HEK293T (cell line): ENCODE results near the gene NID1.
A peak's percentile ranks its signal among the peaks of the same experiment; 100 is the strongest.

Source experiments
- CTCF ChIA-PET: fragments of 350-600 bp; formaldehyde crosslinking; extraction: SDS; loops from one replicate; lab custom pipeline; 2021; ENCODE audit warnings: antibody characterized with exemption, inconsistent platforms; lab: Yijun Ruan, JAX
- POLR2A ChIA-PET: fragments of 350-600 bp; formaldehyde crosslinking; extraction: SDS; loops from one replicate; lab custom pipeline; 2020; ENCODE audit warnings: antibody characterized with exemption, inconsistent platforms; lab: Yijun Ruan, JAX
- DNase-seq: peaks from one replicate; pipeline ENCODE4 v3.0.0; 2012; ENCODE audit warnings: mixed read lengths; ENCODE audit errors: extremely low spot score
- ARNT ChIP-seq: fragments of 450-650 bp; IDR thresholded peaks from 2 replicates; pipeline ENCODE4 v1.6.1; 2017; ENCODE audit warnings: mild to moderate bottlenecking
- BHLHE40 ChIP-seq: fragments of 450-650 bp; IDR thresholded peaks from 2 replicates; pipeline ENCODE4 v1.6.1; 2016; ENCODE audit warnings: mild to moderate bottlenecking, moderate library complexity, borderline replicate concordance
- CTBP1 ChIP-seq: fragments of 450-650 bp; IDR thresholded peaks from 2 replicates; pipeline ENCODE4 v1.6.1; 2016; ENCODE audit warnings: borderline replicate concordance
- ELF4 ChIP-seq: fragments of 450-650 bp; IDR thresholded peaks from 2 replicates; pipeline ENCODE4 v1.6.1; 2017; ENCODE audit warnings: antibody characterized with exemption
- FOXA1 ChIP-seq: fragments of 450-650 bp; IDR thresholded peaks from 2 replicates; pipeline ENCODE4 v1.6.1; 2016; ENCODE audit warnings: mild to moderate bottlenecking
- FOXK2 ChIP-seq: fragments of 450-650 bp; IDR thresholded peaks from 2 replicates; pipeline ENCODE4 v1.6.1; 2016; ENCODE audit warnings: mild to moderate bottlenecking
- FOXM1 ChIP-seq: fragments of 450-650 bp; IDR thresholded peaks from 2 replicates; pipeline ENCODE4 v1.6.1; 2017; ENCODE audit warnings: mild to moderate bottlenecking, borderline replicate concordance
- HDGF ChIP-seq: fragments of 450-650 bp; IDR thresholded peaks from 2 replicates; pipeline ENCODE4 v1.6.1; 2017; ENCODE audit warnings: antibody characterized with exemption, borderline replicate concordance
- L3MBTL2 ChIP-seq: fragments of 450-650 bp; conservative IDR thresholded peaks from 2 replicates; pipeline ENCODE4 v1.6.1; 2016; ENCODE audit warnings: mild to moderate bottlenecking
- LEF1 ChIP-seq: fragments of 450-650 bp; IDR thresholded peaks from 2 replicates; pipeline ENCODE4 v1.6.1; 2017; ENCODE audit warnings: mild to moderate bottlenecking, borderline replicate concordance
- NFRKB ChIP-seq: fragments of 450-650 bp; IDR thresholded peaks from 2 replicates; pipeline ENCODE4 v1.6.1; 2016; ENCODE audit warnings: mild to moderate bottlenecking, moderate library complexity
- SP1 ChIP-seq: fragments of 450-650 bp; IDR thresholded peaks from 2 replicates; pipeline ENCODE4 v1.6.1; 2017
- SUZ12 ChIP-seq: fragments of 450-650 bp; IDR thresholded peaks from 2 replicates; pipeline ENCODE4 v1.6.1; 2016; ENCODE audit warnings: mild to moderate bottlenecking
- TARDBP ChIP-seq: fragments of 450-650 bp; IDR thresholded peaks from 2 replicates; pipeline ENCODE4 v1.6.1; 2016
- ZNF384 ChIP-seq: fragments of 450-650 bp; IDR thresholded peaks from 2 replicates; pipeline ENCODE4 v1.6.1; 2016
- TF ChIP-seq, protein P1 (sequence below): fragments of 450-650 bp; IDR thresholded peaks from 2 replicates; pipeline ENCODE4 v1.6.1; 2016

NID1 gene

DNA sequence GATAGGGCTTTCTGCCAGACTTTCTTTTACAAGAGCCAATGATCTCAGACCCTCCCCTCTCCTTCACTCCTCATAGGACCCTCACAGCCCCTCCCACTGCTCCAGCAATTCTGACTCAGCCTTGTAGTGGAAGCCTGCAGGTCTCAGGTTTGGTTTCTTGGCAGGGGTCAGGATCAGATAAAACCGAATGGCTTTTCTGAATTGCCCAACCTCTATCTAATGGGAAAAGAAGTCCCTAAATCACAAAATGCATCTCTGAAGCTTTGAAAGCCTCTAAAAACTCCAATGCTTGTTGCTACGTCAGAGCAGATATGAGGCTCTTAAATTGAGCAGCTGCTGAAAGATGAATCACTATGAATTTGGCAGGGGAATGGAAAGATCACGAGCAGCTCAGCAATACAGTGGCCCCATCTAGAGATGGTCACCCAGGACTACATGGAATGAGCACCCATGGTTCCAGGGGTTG, 74.5 kb downstream of the NID1 start:
- ChIA-PET CTCF (interaction anchor here (0.9 to 1.4 kb wide), 2 partner anchors 18 to 19 kb away, joined by 3 to 4 read pairs; no protein-coding TSS in a partner anchor), POLR2A (no interaction called here)
- no peak for DNase-seq
- TF ChIP-seq, protein P1, sequence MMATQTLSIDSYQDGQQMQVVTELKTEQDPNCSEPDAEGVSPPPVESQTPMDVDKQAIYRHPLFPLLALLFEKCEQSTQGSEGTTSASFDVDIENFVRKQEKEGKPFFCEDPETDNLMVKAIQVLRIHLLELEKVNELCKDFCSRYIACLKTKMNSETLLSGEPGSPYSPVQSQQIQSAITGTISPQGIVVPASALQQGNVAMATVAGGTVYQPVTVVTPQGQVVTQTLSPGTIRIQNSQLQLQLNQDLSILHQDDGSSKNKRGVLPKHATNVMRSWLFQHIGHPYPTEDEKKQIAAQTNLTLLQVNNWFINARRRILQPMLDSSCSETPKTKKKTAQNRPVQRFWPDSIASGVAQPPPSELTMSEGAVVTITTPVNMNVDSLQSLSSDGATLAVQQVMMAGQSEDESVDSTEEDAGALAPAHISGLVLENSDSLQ: no peak
- TF ChIP-seq ARNT: no peak
- TF ChIP-seq HDGF: no peak
- no peak for TF ChIP-seq CTBP1
- no peak for TF ChIP-seq TARDBP
- no peak for TF ChIP-seq SP1
- TF ChIP-seq FOXM1: no peak
- TF ChIP-seq ZNF384: no peak
- TF ChIP-seq LEF1: no peak
- TF ChIP-seq FOXK2: no peak
- TF ChIP-seq L3MBTL2: no peak
- TF ChIP-seq NFRKB: no peak
- no peak for TF ChIP-seq ELF4
- TF ChIP-seq FOXA1: no peak
- no peak for TF ChIP-seq BHLHE40
- TF ChIP-seq SUZ12: no peak

DNA sequence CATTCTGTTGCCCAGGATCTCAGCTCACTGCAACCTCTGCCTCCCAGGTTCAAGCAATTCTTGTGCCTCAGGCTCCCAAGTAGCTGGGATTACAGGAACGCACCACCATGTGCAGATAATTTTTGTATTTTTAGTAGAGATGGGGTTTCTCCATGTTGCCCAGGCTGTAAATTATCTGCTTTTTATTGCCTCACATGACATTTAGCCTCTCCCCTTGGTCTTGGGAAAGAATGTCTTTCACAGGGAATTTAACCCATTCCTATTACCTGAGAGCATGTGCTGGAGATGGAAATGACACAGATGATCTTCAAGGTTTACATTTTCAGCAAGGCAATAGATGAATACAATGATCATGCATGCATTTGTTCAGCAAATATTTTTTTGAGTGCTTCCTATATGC, 75.8 kb downstream of the NID1 start:
- TF ChIP-seq FOXM1: no peak
- TF ChIP-seq, protein P1: peak; percentile 83
- 0 out of 2 replicates have a peak, but pooled peaks have one; percentile 17 for TF ChIP-seq L3MBTL2
- POLR2A ChIA-PET: no interaction called here
- no peak for DNase-seq
- CTCF ChIA-PET: no interaction called here

DNA sequence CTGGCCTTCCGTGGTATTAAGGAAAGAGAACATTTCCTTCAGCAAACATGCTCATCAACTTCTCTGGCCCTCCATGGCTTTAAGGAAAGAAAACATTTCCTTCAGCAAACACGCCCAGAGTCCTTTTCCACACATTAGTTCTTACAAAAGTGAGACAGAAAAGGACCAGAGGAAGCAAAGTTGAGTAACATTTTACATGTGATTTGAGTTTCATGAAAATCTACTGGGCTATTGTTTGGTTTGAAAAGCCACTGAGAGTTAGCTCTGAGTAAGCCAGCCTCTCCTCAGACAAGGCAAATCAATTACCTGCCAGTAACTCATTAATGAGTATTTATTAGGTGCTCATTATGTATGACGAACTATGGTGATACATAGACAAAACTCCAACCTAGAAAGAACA, 78.0 kb downstream of the NID1 start:
- TF ChIP-seq L3MBTL2: no peak
- TF ChIP-seq CTBP1: no peak
- no peak for TF ChIP-seq HDGF
- no peak for TF ChIP-seq FOXM1
- no peak for TF ChIP-seq FOXA1
- no peak for TF ChIP-seq BHLHE40
- TF ChIP-seq, protein P1: no peak
- TF ChIP-seq TARDBP: no peak
- TF ChIP-seq ELF4: no peak
- no peak for TF ChIP-seq SUZ12
- no peak for TF ChIP-seq NFRKB
- TF ChIP-seq SP1: no peak
- TF ChIP-seq LEF1: no peak
- no peak for TF ChIP-seq FOXK2
- no peak for TF ChIP-seq ARNT
- TF ChIP-seq ZNF384: no peak
- no peak for DNase-seq
- CTCF ChIA-PET: no interaction called here
- POLR2A ChIA-PET: no interaction called here

DNA sequence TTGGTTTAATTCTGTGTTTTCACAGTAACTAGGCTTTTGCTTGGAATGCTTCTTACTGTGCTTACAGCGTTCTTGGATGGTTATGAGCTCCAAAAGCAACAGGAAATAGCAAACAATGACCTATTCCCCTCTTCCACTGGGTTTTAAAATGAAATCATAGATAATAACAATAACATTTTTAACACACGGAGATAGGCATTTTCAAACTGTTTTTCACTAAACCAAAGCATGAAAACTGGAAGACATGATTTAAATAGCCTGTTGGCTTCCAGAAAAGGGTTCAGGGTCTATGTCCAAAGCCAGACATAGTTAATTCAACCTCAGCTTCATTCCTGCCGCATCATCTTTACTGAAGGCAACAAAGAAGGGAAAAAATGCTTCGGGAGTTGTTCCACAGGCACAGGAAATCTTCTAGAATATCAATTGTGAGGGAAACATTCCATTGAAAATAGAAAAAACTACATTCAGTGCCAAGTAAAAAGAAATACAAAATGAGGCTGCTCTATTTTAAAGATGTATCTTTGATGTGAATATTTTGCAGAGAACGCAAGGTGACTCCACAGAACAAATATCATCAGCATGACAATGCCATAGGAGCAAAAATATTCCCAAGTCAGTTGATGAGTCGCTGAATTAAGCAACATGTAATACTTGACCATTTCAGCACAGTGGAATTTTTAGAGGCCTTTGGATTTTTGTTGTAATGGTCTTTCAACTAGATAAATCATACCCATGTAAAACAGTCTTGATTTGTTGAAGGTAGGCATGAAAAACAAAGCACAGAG, 80.7 kb downstream of the NID1 start:
- CTCF ChIA-PET: interaction anchor here (2.3 kb wide), 1 partner anchor 12 kb away, joined by 10 read pairs; no protein-coding TSS in a partner anchor

DNA sequence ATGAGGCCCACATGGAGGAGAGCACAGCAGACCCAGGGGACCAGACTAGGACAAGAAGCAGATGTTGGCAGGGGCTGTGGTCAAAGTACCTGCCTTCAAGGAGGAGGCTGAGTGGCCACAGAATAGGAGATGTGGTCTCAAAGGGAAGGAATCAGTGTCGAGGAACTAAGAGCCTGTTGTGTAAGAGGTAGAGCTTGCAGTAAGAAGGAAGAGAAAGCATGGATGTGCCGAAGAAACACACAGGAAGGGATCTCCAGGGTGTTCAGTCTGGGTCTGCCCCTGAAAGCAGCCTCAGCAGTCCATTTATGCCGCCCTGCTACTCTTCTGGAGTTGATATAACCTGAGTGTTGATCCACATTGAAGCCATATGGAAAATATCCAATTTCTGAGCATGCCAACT, 83.9 kb downstream of the NID1 start:
- ChIA-PET CTCF (no interaction called here), POLR2A (no interaction called here)
- TF ChIP-seq NFRKB: no peak
- TF ChIP-seq ARNT: no peak
- no peak for TF ChIP-seq CTBP1
- no peak for TF ChIP-seq BHLHE40
- TF ChIP-seq SUZ12: no peak
- no peak for DNase-seq

More for the DNA sequence above, 80.7 kb downstream of the NID1 start:
- no peak for TF ChIP-seq TARDBP
- TF ChIP-seq HDGF: no peak
- TF ChIP-seq FOXM1: no peak
- no peak for TF ChIP-seq ARNT
- TF ChIP-seq, protein P1: no peak
- TF ChIP-seq CTBP1: no peak
- no peak for TF ChIP-seq LEF1
- no peak for TF ChIP-seq NFRKB
- no peak for TF ChIP-seq L3MBTL2
- no peak for TF ChIP-seq SP1
- TF ChIP-seq BHLHE40: no peak
- no peak for TF ChIP-seq ZNF384
- no peak for TF ChIP-seq FOXK2
- TF ChIP-seq ELF4: no peak
- POLR2A ChIA-PET: no interaction called here
- DNase-seq: no peak
